Liver (tissue), 9 donors: ENCODE measurements around the gene TGFBR3. TPM values are rescaled to one million over a fixed set of nuclear protein-coding genes. Genes with fewer than 3 reads are reported as not detected.
A peak's percentile ranks its signal among the peaks of the same experiment; 100 is the strongest.

Experiments
- DNase-seq: peaks from one replicate; pipeline ENCODE4 v3.0.0-alpha.2; 2017; ENCODE audit warnings: low spot score
- H3K27ac ChIP-seq, 2 donors: one replicate each; pipeline ENCODE4 v1.7.0; 2013; ENCODE audit warnings: inconsistent platforms in 2 of 2, low read length in 2 of 2, control low read depth in 1 of 2, low read depth in 1 of 2, mild to moderate bottlenecking in 1 of 2
- H3K27me3 ChIP-seq, 4 donors: one replicate each; pipeline versions ENCODE4 v1.6.1 to v1.7.0; 2013; ENCODE audit warnings: low read length in 3 of 4, inconsistent platforms in 1 of 4, mild to moderate bottlenecking in 1 of 4, moderate library complexity in 1 of 4; ENCODE audit not compliant: control insufficient read depth in 4 of 4, insufficient read depth in 4 of 4
- H3K36me3 ChIP-seq, 4 donors: one replicate each; pipeline versions ENCODE4 v1.6.1 to v1.7.0; 2013; ENCODE audit warnings: low read length in 3 of 4, mild to moderate bottlenecking in 3 of 4, low read depth in 1 of 4, moderate library complexity in 1 of 4; ENCODE audit not compliant: control insufficient read depth in 4 of 4, insufficient read depth in 3 of 4
- H3K4me1 ChIP-seq, 4 donors: one replicate each; pipeline versions ENCODE4 v1.6.1 to v1.7.0; 2013; ENCODE audit warnings: low read length in 3 of 4, mild to moderate bottlenecking in 3 of 4, moderate library complexity in 1 of 4; ENCODE audit not compliant: control insufficient read depth in 4 of 4, insufficient read depth in 4 of 4
- H3K4me3 ChIP-seq, 3 donors: one replicate each; pipeline versions ENCODE4 v1.6.1 to v1.7.0; 2013; ENCODE audit warnings: low read length in 3 of 3, control low read depth in 1 of 3, low read depth in 1 of 3, mild to moderate bottlenecking in 1 of 3
- H3K9ac ChIP-seq, 2 donors: one replicate each; pipeline ENCODE4 v1.7.0; 2013; ENCODE audit warnings: low read length in 2 of 2, mild to moderate bottlenecking in 2 of 2, moderate library complexity in 2 of 2, control low read depth in 1 of 2, low read depth in 1 of 2
- H3K9me3 ChIP-seq, 4 donors: one replicate each; pipeline versions ENCODE4 v1.6.1 to v1.7.0; 2013; ENCODE audit warnings: low read length in 3 of 4; ENCODE audit not compliant: control insufficient read depth in 4 of 4
- EGR1 ChIP-seq, 2 donors: IDR thresholded peaks; 2 replicates each; pipeline ENCODE4 v1.6.1; 2016 to 2018; ENCODE audit warnings: antibody characterized with exemption in 2 of 2, low read depth in 2 of 2
- FOXA1 ChIP-seq: IDR thresholded peaks from 2 replicates; pipeline ENCODE4 v1.6.1; 2016; ENCODE audit warnings: antibody characterized with exemption
- GABPA ChIP-seq, 2 donors: IDR thresholded peaks in 1 of 2; conservative IDR thresholded peaks in 1 of 2; 2 replicates each; pipeline ENCODE4 v1.6.1; 2016; ENCODE audit warnings: antibody characterized with exemption in 2 of 2, mild to moderate bottlenecking in 1 of 2, moderate library complexity in 1 of 2
- HNF4A ChIP-seq, 2 donors: conservative IDR thresholded peaks; 2 replicates each; pipeline ENCODE4 v1.6.1; 2016; ENCODE audit warnings: antibody characterized with exemption in 2 of 2, mild to moderate bottlenecking in 2 of 2
- HNF4G ChIP-seq: IDR thresholded peaks from 2 replicates; pipeline ENCODE4 v1.6.1; 2016; ENCODE audit warnings: antibody characterized with exemption
- JUND ChIP-seq, 2 donors: IDR thresholded peaks; 2 replicates each; pipeline ENCODE4 v1.6.1; 2016; ENCODE audit warnings: antibody characterized with exemption in 2 of 2
- NR2F2 ChIP-seq: IDR thresholded peaks from 2 replicates; pipeline ENCODE4 v1.6.1; 2016; ENCODE audit warnings: antibody characterized with exemption
- RAD21 ChIP-seq, 2 donors: IDR thresholded peaks; 2 replicates each; pipeline ENCODE4 v1.6.1; 2016; ENCODE audit warnings: antibody characterized with exemption in 2 of 2, mild to moderate bottlenecking in 2 of 2
- SP1 ChIP-seq: IDR thresholded peaks from 2 replicates; pipeline ENCODE4 v1.6.1; 2018; ENCODE audit warnings: antibody characterized with exemption, mild to moderate bottlenecking
- TAF1 ChIP-seq: conservative IDR thresholded peaks from 2 replicates; pipeline ENCODE4 v1.6.1; 2016; ENCODE audit warnings: antibody characterized with exemption, mild to moderate bottlenecking
- YY1 ChIP-seq: IDR thresholded peaks from 2 replicates; pipeline ENCODE4 v1.6.1; 2016; ENCODE audit warnings: antibody characterized with exemption, mild to moderate bottlenecking
- WGBS: extraction: QIAGEN DNeasy Blood & Tissue Kit; methylation state at CpG from one replicate; pipeline ENCODE4 v1.1.7; 2013; 5-methylcytosine and 5-hydroxymethylcytosine counted together
- polyA plus RNA-seq, 2 donors: library from polyadenylated mRNA; stranded (reverse) in 1 of 2; unstranded in 1 of 2; fragments of 200-250 nt in 1 of 2; fragments of >200 nt in 1 of 2; fragmentation: Nextera tagmentation in 1 of 2; extraction: Ambion mirVana in 1 of 2; gene quantifications; one replicate each; pipeline versions ENCODE4 v1.2.1 to v1.2.3, GENCODE V29; 2013 to 2015
- total RNA-seq, 2 donors: library from RNA; depleted of rRNA; stranded (reverse); fragments of >200 nt; gene quantifications; one replicate each; pipeline ENCODE4 v1.2.3, GENCODE V29; 2014
- TF ChIP-seq, protein P1 (sequence below): IDR thresholded peaks from 2 replicates; pipeline ENCODE4 v1.6.1; 2016; ENCODE audit warnings: antibody characterized with exemption, mild to moderate bottlenecking
- TF ChIP-seq, protein P2 (sequence below): IDR thresholded peaks from 2 replicates; pipeline ENCODE4 v1.6.1; 2016; ENCODE audit warnings: antibody characterized with exemption
- TF ChIP-seq, protein P3 (sequence below): IDR thresholded peaks from 2 replicates; pipeline ENCODE4 v1.6.1; 2016; ENCODE audit warnings: antibody characterized with exemption
- TF ChIP-seq, protein P4 (sequence below): IDR thresholded peaks from 2 replicates; pipeline ENCODE4 v1.6.1; 2016; ENCODE audit warnings: antibody characterized with exemption
- TF ChIP-seq, protein P5 (sequence below): fragments of 150-350 bp; IDR thresholded peaks from 2 replicates; pipeline ENCODE4 v1.5.1; 2017; ENCODE audit warnings: improper control_type of control experiment, low read depth, low read length; ENCODE audit not compliant: missing input control
- donor health status: healthy.
- donor health status: healthy.
- donor health status: healthy.
- donor health status: healthy.
- donor health status: healthy.

Gene TGFBR3
- total and polyA plus RNA-seq, 4 donors: 6.1 to 19.3 (median 9.9) TPM

DNA sequence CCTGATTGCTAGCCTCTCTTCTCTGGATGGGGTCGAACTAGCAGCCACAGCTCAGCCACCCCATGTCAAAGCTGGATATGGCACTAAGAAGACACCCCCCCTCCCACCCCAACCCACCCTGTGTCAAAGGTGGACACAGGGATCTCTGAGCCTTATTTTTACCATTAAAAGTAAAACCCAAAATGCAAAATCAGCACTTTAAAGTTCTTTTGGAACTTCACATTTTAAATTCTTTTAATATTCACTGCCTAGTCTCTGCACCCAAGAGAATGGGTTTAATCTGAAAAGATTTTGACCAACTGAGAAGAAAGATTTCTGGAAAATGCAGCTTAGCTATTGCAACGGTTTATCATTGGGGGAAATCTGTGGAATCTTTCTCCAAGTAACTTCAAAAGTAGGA, 167.6 kb downstream of the TGFBR3 start:
- TF ChIP-seq GABPA (IDR thresholded peaks at IDR 0.05 in 1 of 2, conservative IDR thresholded peaks at IDR 0.05 in 1 of 2) (no peak), SP1 (no peak), TAF1 (no peak), JUND (IDR thresholded peaks at IDR 0.05) (no peak), YY1 (no peak), EGR1 (IDR thresholded peaks at IDR 0.05; ENCODE audit: low read depth in 2 of 2) (no peak), RAD21 (IDR thresholded peaks at IDR 0.05) (no peak), HNF4A (conservative IDR thresholded peaks at IDR 0.05) (no peak), NR2F2 (no peak), HNF4G (no peak), FOXA1 (no peak)
- TF ChIP-seq, protein P1, sequence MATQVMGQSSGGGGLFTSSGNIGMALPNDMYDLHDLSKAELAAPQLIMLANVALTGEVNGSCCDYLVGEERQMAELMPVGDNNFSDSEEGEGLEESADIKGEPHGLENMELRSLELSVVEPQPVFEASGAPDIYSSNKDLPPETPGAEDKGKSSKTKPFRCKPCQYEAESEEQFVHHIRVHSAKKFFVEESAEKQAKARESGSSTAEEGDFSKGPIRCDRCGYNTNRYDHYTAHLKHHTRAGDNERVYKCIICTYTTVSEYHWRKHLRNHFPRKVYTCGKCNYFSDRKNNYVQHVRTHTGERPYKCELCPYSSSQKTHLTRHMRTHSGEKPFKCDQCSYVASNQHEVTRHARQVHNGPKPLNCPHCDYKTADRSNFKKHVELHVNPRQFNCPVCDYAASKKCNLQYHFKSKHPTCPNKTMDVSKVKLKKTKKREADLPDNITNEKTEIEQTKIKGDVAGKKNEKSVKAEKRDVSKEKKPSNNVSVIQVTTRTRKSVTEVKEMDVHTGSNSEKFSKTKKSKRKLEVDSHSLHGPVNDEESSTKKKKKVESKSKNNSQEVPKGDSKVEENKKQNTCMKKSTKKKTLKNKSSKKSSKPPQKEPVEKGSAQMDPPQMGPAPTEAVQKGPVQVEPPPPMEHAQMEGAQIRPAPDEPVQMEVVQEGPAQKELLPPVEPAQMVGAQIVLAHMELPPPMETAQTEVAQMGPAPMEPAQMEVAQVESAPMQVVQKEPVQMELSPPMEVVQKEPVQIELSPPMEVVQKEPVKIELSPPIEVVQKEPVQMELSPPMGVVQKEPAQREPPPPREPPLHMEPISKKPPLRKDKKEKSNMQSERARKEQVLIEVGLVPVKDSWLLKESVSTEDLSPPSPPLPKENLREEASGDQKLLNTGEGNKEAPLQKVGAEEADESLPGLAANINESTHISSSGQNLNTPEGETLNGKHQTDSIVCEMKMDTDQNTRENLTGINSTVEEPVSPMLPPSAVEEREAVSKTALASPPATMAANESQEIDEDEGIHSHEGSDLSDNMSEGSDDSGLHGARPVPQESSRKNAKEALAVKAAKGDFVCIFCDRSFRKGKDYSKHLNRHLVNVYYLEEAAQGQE: no peak
- TF ChIP-seq, protein P2, sequence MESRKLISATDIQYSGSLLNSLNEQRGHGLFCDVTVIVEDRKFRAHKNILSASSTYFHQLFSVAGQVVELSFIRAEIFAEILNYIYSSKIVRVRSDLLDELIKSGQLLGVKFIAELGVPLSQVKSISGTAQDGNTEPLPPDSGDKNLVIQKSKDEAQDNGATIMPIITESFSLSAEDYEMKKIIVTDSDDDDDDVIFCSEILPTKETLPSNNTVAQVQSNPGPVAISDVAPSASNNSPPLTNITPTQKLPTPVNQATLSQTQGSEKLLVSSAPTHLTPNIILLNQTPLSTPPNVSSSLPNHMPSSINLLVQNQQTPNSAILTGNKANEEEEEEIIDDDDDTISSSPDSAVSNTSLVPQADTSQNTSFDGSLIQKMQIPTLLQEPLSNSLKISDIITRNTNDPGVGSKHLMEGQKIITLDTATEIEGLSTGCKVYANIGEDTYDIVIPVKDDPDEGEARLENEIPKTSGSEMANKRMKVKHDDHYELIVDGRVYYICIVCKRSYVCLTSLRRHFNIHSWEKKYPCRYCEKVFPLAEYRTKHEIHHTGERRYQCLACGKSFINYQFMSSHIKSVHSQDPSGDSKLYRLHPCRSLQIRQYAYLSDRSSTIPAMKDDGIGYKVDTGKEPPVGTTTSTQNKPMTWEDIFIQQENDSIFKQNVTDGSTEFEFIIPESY: no peak
- TF ChIP-seq, protein P3, sequence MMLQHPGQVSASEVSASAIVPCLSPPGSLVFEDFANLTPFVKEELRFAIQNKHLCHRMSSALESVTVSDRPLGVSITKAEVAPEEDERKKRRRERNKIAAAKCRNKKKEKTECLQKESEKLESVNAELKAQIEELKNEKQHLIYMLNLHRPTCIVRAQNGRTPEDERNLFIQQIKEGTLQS: no peak
- H3K9me3 ChIP-seq: no peaks in the 10 kb centered on the region
- no peak overlapping the region for H3K4me3 ChIP-seq
- DNase-seq: no peak
- 90% methylated on average over 2 of the region's 2 CpGs for WGBS
- H3K27me3 ChIP-seq: no peaks in the 10 kb centered on the region
- H3K9ac ChIP-seq: no peak overlapping the region
- peaks cover 0 to 33% (median 10%) of the 10 kb centered on the region in 4 donors for H3K36me3 ChIP-seq
- H3K4me1 ChIP-seq: peaks cover 0 to 4% (median 1%) of the 10 kb centered on the region in 4 donors
- H3K27ac ChIP-seq: no peak overlapping the region

DNA sequence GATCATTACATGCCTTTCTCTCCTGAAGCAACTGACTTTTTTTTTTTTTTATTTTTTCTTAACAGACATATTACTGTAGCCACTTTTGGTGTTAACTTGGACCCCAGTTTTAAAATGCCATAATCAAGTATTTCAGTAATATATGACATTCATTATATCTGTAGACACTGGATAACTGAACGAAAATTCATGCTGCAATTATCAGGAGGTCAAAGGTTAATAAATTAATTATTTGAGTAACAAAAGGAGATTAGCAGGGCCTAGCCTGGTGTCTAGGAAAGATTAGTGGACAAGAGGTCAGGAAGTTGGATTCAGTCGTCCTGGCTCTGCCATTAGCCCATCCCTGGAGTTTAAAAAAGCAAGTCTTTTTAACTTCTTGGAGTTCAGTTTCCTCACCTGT, 168.1 kb downstream of the TGFBR3 start:
- TF ChIP-seq NR2F2: peak; percentile 12
- TF ChIP-seq HNF4G: no peak
- Histone ChIP-seq H3K4me1 (peaks cover 0 to 4% (median 1%) of the 10 kb centered on the region in 4 donors), H3K4me3 (no peak overlapping the region), H3K9ac (no peak overlapping the region), H3K36me3 (peaks cover 0 to 33% (median 10%) of the 10 kb centered on the region in 4 donors), H3K27ac (no peak overlapping the region), H3K27me3 (no peaks in the 10 kb centered on the region), H3K9me3 (no peaks in the 10 kb centered on the region)
- 78% methylated on average over 2 of the region's 2 CpGs for WGBS
- no peak for DNase-seq

DNA sequence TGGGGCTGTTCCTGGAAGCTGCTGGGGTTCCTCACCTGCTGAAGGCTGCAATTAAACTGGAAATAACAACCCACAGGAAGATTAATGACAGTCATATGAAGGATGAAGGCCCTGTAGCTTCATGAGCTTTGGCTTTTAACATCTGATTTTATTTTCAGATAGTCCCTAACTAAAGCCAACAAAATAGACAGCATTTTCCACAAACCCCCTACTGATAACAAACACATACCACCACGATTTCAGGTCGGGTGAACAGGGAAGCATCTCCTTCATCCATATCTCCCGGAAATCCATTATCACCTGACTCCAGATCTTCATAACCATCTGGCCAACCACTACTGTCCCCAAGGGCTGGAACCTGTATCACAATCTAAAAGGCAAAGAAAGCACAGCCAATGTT, 169.6 kb downstream of the TGFBR3 start:
- Histone ChIP-seq H3K9me3 (no peaks in the 10 kb centered on the region), H3K4me3 (no peak overlapping the region), H3K27ac (no peak overlapping the region), H3K9ac (no peak overlapping the region), H3K4me1 (peaks cover 0 to 4% (median 1%) of the 10 kb centered on the region in 4 donors), H3K27me3 (no peaks in the 10 kb centered on the region), H3K36me3 (peaks cover 0 to 32% (median 13%) of the 10 kb centered on the region in 4 donors)
- no peak for DNase-seq
- WGBS: 86% methylated on average over 3 of the region's 3 CpGs
- TF ChIP-seq TAF1 (no peak), EGR1 (IDR thresholded peaks at IDR 0.05; ENCODE audit: low read depth in 2 of 2) (no peak), FOXA1 (no peak), HNF4G (no peak), SP1 (no peak)
- TF ChIP-seq, protein P1: no peak
- TF ChIP-seq, protein P3: no peak
- TF ChIP-seq, protein P4, sequence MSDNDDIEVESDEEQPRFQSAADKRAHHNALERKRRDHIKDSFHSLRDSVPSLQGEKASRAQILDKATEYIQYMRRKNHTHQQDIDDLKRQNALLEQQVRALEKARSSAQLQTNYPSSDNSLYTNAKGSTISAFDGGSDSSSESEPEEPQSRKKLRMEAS: no peak
- TF ChIP-seq, protein P5, sequence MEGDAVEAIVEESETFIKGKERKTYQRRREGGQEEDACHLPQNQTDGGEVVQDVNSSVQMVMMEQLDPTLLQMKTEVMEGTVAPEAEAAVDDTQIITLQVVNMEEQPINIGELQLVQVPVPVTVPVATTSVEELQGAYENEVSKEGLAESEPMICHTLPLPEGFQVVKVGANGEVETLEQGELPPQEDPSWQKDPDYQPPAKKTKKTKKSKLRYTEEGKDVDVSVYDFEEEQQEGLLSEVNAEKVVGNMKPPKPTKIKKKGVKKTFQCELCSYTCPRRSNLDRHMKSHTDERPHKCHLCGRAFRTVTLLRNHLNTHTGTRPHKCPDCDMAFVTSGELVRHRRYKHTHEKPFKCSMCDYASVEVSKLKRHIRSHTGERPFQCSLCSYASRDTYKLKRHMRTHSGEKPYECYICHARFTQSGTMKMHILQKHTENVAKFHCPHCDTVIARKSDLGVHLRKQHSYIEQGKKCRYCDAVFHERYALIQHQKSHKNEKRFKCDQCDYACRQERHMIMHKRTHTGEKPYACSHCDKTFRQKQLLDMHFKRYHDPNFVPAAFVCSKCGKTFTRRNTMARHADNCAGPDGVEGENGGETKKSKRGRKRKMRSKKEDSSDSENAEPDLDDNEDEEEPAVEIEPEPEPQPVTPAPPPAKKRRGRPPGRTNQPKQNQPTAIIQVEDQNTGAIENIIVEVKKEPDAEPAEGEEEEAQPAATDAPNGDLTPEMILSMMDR: no peak
